H9 (cell line): ENCODE results near the gene PTRHD1. TPM values are rescaled to one million over a fixed set of nuclear protein-coding genes. Genes with fewer than 3 reads are reported as not detected.

Source experiments
- DNase-seq: peaks from one replicate; pipeline ENCODE4 v3.0.0-alpha.2; 2017
- H2AFZ ChIP-seq: one replicate; pipeline ENCODE4 v1.6.1; 2013; ENCODE audit warnings: mild to moderate bottlenecking, low read length, control low read depth, moderate library complexity
- H2AK5ac ChIP-seq: 2 replicates; pipeline ENCODE4 v1.6.1; 2013; ENCODE audit warnings: low read length, control low read depth, mixed read lengths; ENCODE audit not compliant: insufficient read length
- H2BK120ac ChIP-seq: one replicate; pipeline ENCODE4 v1.6.1; 2013; ENCODE audit warnings: low read depth, mild to moderate bottlenecking, low read length, control low read depth, inconsistent platforms; ENCODE audit not compliant: poor library complexity, severe bottlenecking
- H2BK12ac ChIP-seq: 2 replicates; pipeline ENCODE4 v1.6.1; 2013; ENCODE audit warnings: low read length, control low read depth, mixed read lengths, low read depth; ENCODE audit not compliant: insufficient read length
- H2BK15ac ChIP-seq: 2 replicates; pipeline ENCODE4 v1.6.1; 2013; ENCODE audit warnings: low read depth, low read length, control low read depth
- H2BK20ac ChIP-seq: one replicate; pipeline ENCODE4 v1.6.1; 2013; ENCODE audit warnings: low read depth, mild to moderate bottlenecking, low read length, control low read depth, inconsistent platforms; ENCODE audit not compliant: poor library complexity, severe bottlenecking
- H2BK5ac ChIP-seq: 2 replicates; pipeline ENCODE4 v1.6.1; 2013; ENCODE audit warnings: low read length, control low read depth, mixed read lengths; ENCODE audit not compliant: insufficient read length
- H3K14ac ChIP-seq: 2 replicates; pipeline ENCODE4 v1.6.1; 2013; ENCODE audit warnings: low read length, control low read depth; ENCODE audit not compliant: insufficient read depth
- H3K18ac ChIP-seq: 2 replicates; pipeline ENCODE4 v1.6.1; 2013; ENCODE audit warnings: low read depth, mild to moderate bottlenecking, mixed read lengths, low read length, control low read depth; ENCODE audit not compliant: insufficient read length
- H3K23ac ChIP-seq: 2 replicates; pipeline ENCODE4 v1.6.1; 2013; ENCODE audit warnings: low read length, control low read depth, mixed read lengths, low read depth; ENCODE audit not compliant: insufficient read length
- H3K23me2 ChIP-seq: 2 replicates; pipeline ENCODE4 v1.6.1; 2013; ENCODE audit warnings: low read depth, mild to moderate bottlenecking, mixed read lengths, low read length, control low read depth; ENCODE audit not compliant: insufficient read length, poor library complexity, severe bottlenecking
- H3K27ac ChIP-seq: 2 replicates; pipeline ENCODE4 v1.5.1; 2013; ENCODE audit warnings: low read length, control low read depth, mixed read lengths, low read depth; ENCODE audit not compliant: insufficient read length
- H3K27me3 ChIP-seq: 2 replicates; pipeline ENCODE4 v1.6.1; 2013; ENCODE audit warnings: low read length, control low read depth, inconsistent platforms; ENCODE audit not compliant: insufficient read depth
- H3K4ac ChIP-seq: 2 replicates; pipeline ENCODE4 v1.6.1; 2013; ENCODE audit warnings: low read depth, mild to moderate bottlenecking, control low read depth, inconsistent platforms, low read length, moderate library complexity
- H3K4me1 ChIP-seq: 2 replicates; pipeline ENCODE4 v1.6.1; 2013; ENCODE audit warnings: low read length, control low read depth, inconsistent platforms; ENCODE audit not compliant: insufficient read depth
- H3K4me2 ChIP-seq: 2 replicates; pipeline ENCODE4 v1.6.1; 2013; ENCODE audit warnings: low read length, control low read depth, mixed read lengths; ENCODE audit not compliant: insufficient read length, insufficient read depth
- H3K56ac ChIP-seq: 2 replicates; pipeline ENCODE4 v1.6.1; 2013; ENCODE audit warnings: low read depth, mild to moderate bottlenecking, mixed read lengths, low read length, control low read depth; ENCODE audit not compliant: insufficient read length
- H3K79me1 ChIP-seq: 2 replicates; pipeline ENCODE4 v1.6.1; 2013; ENCODE audit warnings: low read depth, mild to moderate bottlenecking, moderate library complexity, low read length, control low read depth, inconsistent platforms; ENCODE audit not compliant: insufficient read depth, poor library complexity, severe bottlenecking
- H3K79me2 ChIP-seq: 2 replicates; pipeline ENCODE4 v1.6.1; 2013; ENCODE audit warnings: low read length, control low read depth, inconsistent platforms; ENCODE audit not compliant: insufficient read depth
- H3K9ac ChIP-seq: 2 replicates; pipeline ENCODE4 v1.6.1; 2013; ENCODE audit warnings: low read length, control low read depth, mixed read lengths; ENCODE audit not compliant: insufficient read length; ENCODE audit errors: extremely low read depth
- H3K9me3 ChIP-seq: one replicate; pipeline ENCODE4 v1.6.1; 2013; ENCODE audit warnings: low read depth, low read length, inconsistent platforms; ENCODE audit not compliant: control insufficient read depth
- H3T11ph ChIP-seq: one replicate; pipeline ENCODE4 v1.6.1; 2013; ENCODE audit warnings: mild to moderate bottlenecking, low read length, control low read depth, inconsistent platforms
- H4K20me1 ChIP-seq: one replicate; pipeline ENCODE4 v1.6.1; 2013; ENCODE audit not compliant: control insufficient read depth, insufficient read length, insufficient read depth
- H4K5ac ChIP-seq: 2 replicates; pipeline ENCODE4 v1.6.1; 2013; ENCODE audit warnings: low read depth, mild to moderate bottlenecking, mixed read lengths, low read length, control low read depth; ENCODE audit not compliant: insufficient read length
- H4K8ac ChIP-seq: replicated peaks from 2 replicates; pipeline ENCODE4 v1.6.1; 2013; ENCODE audit warnings: low read length, control low read depth, mixed read lengths, low read depth; ENCODE audit not compliant: insufficient read length
- H4K91ac ChIP-seq: 2 replicates; pipeline ENCODE4 v1.6.1; 2013; ENCODE audit warnings: low read depth, mild to moderate bottlenecking, moderate library complexity, mixed read lengths, low read length, control low read depth; ENCODE audit not compliant: insufficient read length
- H3K27ac Mint-ChIP-seq, 3 experiments: 2 replicates in 2 of 3; 3 replicates in 1 of 3; pipeline ENCODE4 v1.8.0; 2020 to 2021; ENCODE audit warnings: mixed read lengths in 3 of 3, mild to moderate bottlenecking in 1 of 3, moderate library complexity in 1 of 3
- H3K27me3 Mint-ChIP-seq: 2 replicates; pipeline ENCODE4 v1.8.0; 2021; ENCODE audit warnings: low read depth, mild to moderate bottlenecking, moderate library complexity, mixed read lengths
- H3K36me3 Mint-ChIP-seq, 3 experiments: 2 replicates in 2 of 3; 3 replicates in 1 of 3; pipeline ENCODE4 v1.8.0; 2020 to 2021; ENCODE audit warnings: low read depth in 3 of 3, mixed read lengths in 3 of 3; ENCODE audit not compliant: insufficient read depth in 1 of 3
- H3K4me1 Mint-ChIP-seq, 2 experiments: 2 replicates each; pipeline ENCODE4 v1.8.0; 2020; ENCODE audit warnings: mixed read lengths in 2 of 2
- H3K4me3 Mint-ChIP-seq, 2 experiments: 2 replicates in 1 of 2; 3 replicates in 1 of 2; pipeline ENCODE4 v1.8.0; 2020 to 2021; ENCODE audit warnings: mild to moderate bottlenecking in 2 of 2, mixed read lengths in 2 of 2, moderate library complexity in 1 of 2
- H3K9me3 Mint-ChIP-seq, 2 experiments: 2 replicates in 1 of 2; 3 replicates in 1 of 2; pipeline ENCODE4 v1.8.0; 2020; ENCODE audit warnings: mild to moderate bottlenecking in 2 of 2, mixed read lengths in 2 of 2, moderate library complexity in 1 of 2
- WGBS: extraction: QIAGEN DNeasy Blood & Tissue Kit; methylation state at CpG from one replicate; pipeline ENCODE4 v1.1.7; 2013; ENCODE audit warnings: missing lambda C conversion rate, low lambda C conversion rate, mixed read lengths; ENCODE audit not compliant: insufficient read length; ENCODE audit errors: extremely low coverage; 5-methylcytosine and 5-hydroxymethylcytosine counted together
- total RNA-seq: library from RNA; stranded (reverse); gene quantifications from 2 replicates; pipeline ENCODE4 v1.2.1, GENCODE V29; 2021
- TF ChIP-seq, protein P1 (sequence below): fragments of 200-600 bp; sonication (generic); conservative IDR thresholded peaks from 3 replicates; pipeline ENCODE4 v1.8.0; 2021; ENCODE audit warnings: antibody characterized with exemption, mild to moderate bottlenecking

The PTRHD1 gene
- total RNA-seq, 1 experiment from 2014 or later, result 43.7 TPM

DNA sequence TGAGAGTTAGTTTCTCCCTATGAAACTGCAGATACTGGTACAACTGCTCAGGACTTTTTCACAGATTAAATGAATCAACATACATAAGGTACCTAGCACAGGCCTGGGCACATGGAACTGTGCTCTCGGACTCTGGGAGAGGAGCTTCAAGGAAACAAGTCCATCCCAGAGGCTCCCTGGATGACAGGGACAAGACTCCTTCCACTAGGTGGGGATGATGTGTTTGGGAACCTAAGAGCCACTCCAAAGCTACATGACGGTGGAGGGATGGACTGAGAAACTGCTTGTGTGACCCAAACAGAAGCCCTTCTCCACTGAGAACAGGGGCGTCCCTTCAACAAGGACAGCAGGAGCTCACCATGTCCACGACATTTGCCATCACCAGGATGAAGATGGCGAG lies 37.2 kb upstream of the PTRHD1 start:
- TF ChIP-seq, protein P1, sequence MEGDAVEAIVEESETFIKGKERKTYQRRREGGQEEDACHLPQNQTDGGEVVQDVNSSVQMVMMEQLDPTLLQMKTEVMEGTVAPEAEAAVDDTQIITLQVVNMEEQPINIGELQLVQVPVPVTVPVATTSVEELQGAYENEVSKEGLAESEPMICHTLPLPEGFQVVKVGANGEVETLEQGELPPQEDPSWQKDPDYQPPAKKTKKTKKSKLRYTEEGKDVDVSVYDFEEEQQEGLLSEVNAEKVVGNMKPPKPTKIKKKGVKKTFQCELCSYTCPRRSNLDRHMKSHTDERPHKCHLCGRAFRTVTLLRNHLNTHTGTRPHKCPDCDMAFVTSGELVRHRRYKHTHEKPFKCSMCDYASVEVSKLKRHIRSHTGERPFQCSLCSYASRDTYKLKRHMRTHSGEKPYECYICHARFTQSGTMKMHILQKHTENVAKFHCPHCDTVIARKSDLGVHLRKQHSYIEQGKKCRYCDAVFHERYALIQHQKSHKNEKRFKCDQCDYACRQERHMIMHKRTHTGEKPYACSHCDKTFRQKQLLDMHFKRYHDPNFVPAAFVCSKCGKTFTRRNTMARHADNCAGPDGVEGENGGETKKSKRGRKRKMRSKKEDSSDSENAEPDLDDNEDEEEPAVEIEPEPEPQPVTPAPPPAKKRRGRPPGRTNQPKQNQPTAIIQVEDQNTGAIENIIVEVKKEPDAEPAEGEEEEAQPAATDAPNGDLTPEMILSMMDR, result peak; percentile 45; the same call in 2 of the 3 replicates
- H2AFZ ChIP-seq, result no peak overlapping the region

More for the DNA sequence above, 37.2 kb upstream of the PTRHD1 start:
- no peaks in the 10 kb centered on the region for H3K79me1 ChIP-seq
- no peak overlapping the region for H3K4me3 Mint-ChIP-seq
- H2BK15ac ChIP-seq, result no peak overlapping the region
- no peak overlapping the region for H3K4me2 ChIP-seq
- H3K27ac ChIP-seq, result no peak overlapping the region
- WGBS, result no CpG with 5 or more reads among the region's 5 CpGs
- peaks cover 25 to 33% (median 29%) of the 10 kb centered on the region in 3 experiments for H3K36me3 Mint-ChIP-seq
- no peak overlapping the region for H3K56ac ChIP-seq
- H3K4ac ChIP-seq, result no peak overlapping the region
- H3K23me2 ChIP-seq, result no peaks in the 10 kb centered on the region
- H2BK5ac ChIP-seq, result no peak overlapping the region
- no peak overlapping the region for H4K5ac ChIP-seq
- H3K27me3 Mint-ChIP-seq, result no peaks in the 10 kb centered on the region; the same call in none of the 2 replicates
- H2BK120ac ChIP-seq, result no peak overlapping the region
- peaks cover 42 to 45% of the 10 kb centered on the region in 2 experiments for H3K4me1 Mint-ChIP-seq
- no peak overlapping the region for H3K18ac ChIP-seq
- H3T11ph ChIP-seq, result no peak overlapping the region
- no peaks in the 10 kb centered on the region for H3K9me3 ChIP-seq
- no peak overlapping the region for H2BK20ac ChIP-seq
- H3K14ac ChIP-seq, result no peak overlapping the region
- H3K79me2 ChIP-seq, result no peaks in the 10 kb centered on the region
- no peak overlapping the region for H2AK5ac ChIP-seq
- H2BK12ac ChIP-seq, result no peak overlapping the region
- H3K27me3 ChIP-seq, result no peaks in the 10 kb centered on the region
- H4K8ac ChIP-seq, result no peak overlapping the region
- H3K9ac ChIP-seq, result no peak overlapping the region
- no peak overlapping the region for H3K27ac Mint-ChIP-seq
- DNase-seq, result no peak
- H3K9me3 Mint-ChIP-seq, result peaks cover 0 to 7% of the 10 kb centered on the region in 2 experiments; a peak in 4 of 5 replicates
- H4K91ac ChIP-seq, result no peak overlapping the region
- no peaks in the 10 kb centered on the region for H4K20me1 ChIP-seq
- no peak overlapping the region for H3K23ac ChIP-seq
- peaks cover 2% of the 10 kb centered on the region; the same call in 1 of the 2 replicates for H3K4me1 ChIP-seq
